A549 (cell line): ENCODE results near the gene GBX2. TPM values are rescaled to one million over a fixed set of nuclear protein-coding genes. Genes with fewer than 3 reads are reported as not detected.

Source experiments
- ATAC-seq, 2 experiments: fragments of 200-7000 bp in 1 of 2; fragments of >200 bp in 1 of 2; cut with Nextera tagmentation in 1 of 2; cut with Tn5 transposase in 1 of 2; 3 replicates each; pipeline versions ENCODE4 v1.8.0 to v1.9.1; 2018 to 2020; ENCODE audit warnings: mild to moderate bottlenecking in 1 of 2, moderate library complexity in 1 of 2
- CTCF ChIA-PET: fragments of 300-600 bp; sonication (Branson Sonifier 250); formaldehyde crosslinking; extraction: SDS; loops from one replicate; lab custom pipeline; 2021; ENCODE audit warnings: antibody characterized with exemption, inconsistent platforms; lab: Yijun Ruan, JAX
- POLR2A ChIA-PET: fragments of 350-600 bp; formaldehyde crosslinking; extraction: SDS; loops from one replicate; lab custom pipeline; 2021; ENCODE audit warnings: antibody characterized with exemption, inconsistent platforms; lab: Yijun Ruan, JAX
- DNase-seq, 2 experiments: peaks; one replicate each; pipeline versions ENCODE4 v3.0.0 to v3.0.0-alpha.2; 2011 to 2016; ENCODE audit warnings: low read depth in 1 of 2, low spot score in 1 of 2
- FAIRE-seq: peaks from 2 replicates; lab custom pipeline; 2011; peaks lifted over from hg19 to GRCh38; lab: Jason Lieb, UNC
- H3K27ac ChIP-seq, 2 experiments: fragments of >200 bp; sonication (Bioruptor Twin); formaldehyde crosslinking; 3 replicates each; pipeline ENCODE4 v1.5.1; 2016 to 2017
- H3K4me1 ChIP-seq: fragments of >200 bp; sonication (Bioruptor Twin); formaldehyde crosslinking; 3 replicates; pipeline ENCODE4 v1.6.1; 2016
- H3K4me2 ChIP-seq: fragments of >200 bp; sonication (Bioruptor Twin); formaldehyde crosslinking; 3 replicates; pipeline ENCODE4 v1.6.1; 2016
- H3K4me3 ChIP-seq: fragments of >200 bp; sonication (Bioruptor Twin); formaldehyde crosslinking; 3 replicates; pipeline ENCODE4 v1.5.1; 2016
- H3K9me3 ChIP-seq: fragments of >200 bp; sonication (Bioruptor Twin); formaldehyde crosslinking; 3 replicates; pipeline ENCODE4 v1.6.1; 2016
- ATOH8 ChIP-seq: fragments of 250-450 bp; sonication (Bioruptor Pico); IDR thresholded peaks from 2 replicates; pipeline ENCODE4 v1.5.0; 2020; ENCODE audit warnings: low read depth, mild to moderate bottlenecking, moderate library complexity
- CBX2 ChIP-seq: fragments of 200-600 bp; sonication (generic); IDR thresholded peaks from 2 replicates; pipeline ENCODE4 v1.6.1; 2016; ENCODE audit warnings: low read depth, mild to moderate bottlenecking, borderline replicate concordance
- CBX8 ChIP-seq: fragments of 200-600 bp; sonication (generic); IDR thresholded peaks from 2 replicates; pipeline ENCODE4 v1.6.1; 2016
- CHD2 ChIP-seq: fragments of 150-350 bp; IDR thresholded peaks from 2 replicates; pipeline ENCODE4 v1.6.1; 2014; ENCODE audit warnings: low read length; ENCODE audit not compliant: partially characterized antibody
- CTCF ChIP-seq: fragments of >200 bp; sonication (Bioruptor Twin); formaldehyde crosslinking; IDR thresholded peaks from 3 replicates; pipeline ENCODE4 v1.5.1; 2016
- E2F6 ChIP-seq: IDR thresholded peaks from 2 replicates; pipeline ENCODE4 v1.6.1; 2012; ENCODE audit warnings: low read depth, borderline replicate concordance
- ELK1 ChIP-seq: fragments of 150-350 bp; IDR thresholded peaks from 2 replicates; pipeline ENCODE4 v1.6.1; 2014; ENCODE audit warnings: low read depth, mild to moderate bottlenecking, low read length
- ESRRA ChIP-seq: fragments of 150-350 bp; IDR thresholded peaks from 2 replicates; pipeline ENCODE4 v1.6.1; 2014; ENCODE audit warnings: mild to moderate bottlenecking, low read length, borderline replicate concordance
- FOXS1 ChIP-seq: fragments of 250-450 bp; sonication (Bioruptor Pico); IDR thresholded peaks from 2 replicates; pipeline ENCODE4 v1.5.0; 2020; ENCODE audit warnings: mild to moderate bottlenecking, moderate library complexity
- HES2 ChIP-seq: fragments of >200 bp; sonication (Bioruptor Twin); formaldehyde crosslinking; IDR thresholded peaks from 2 replicates; pipeline ENCODE4 v1.6.1; 2016
- HOXA7 ChIP-seq: fragments of 250-450 bp; sonication (Bioruptor Pico); IDR thresholded peaks from 2 replicates; pipeline ENCODE4 v1.5.0; 2020; ENCODE audit warnings: mild to moderate bottlenecking, moderate library complexity
- HOXB5 ChIP-seq: fragments of 250-450 bp; sonication (Bioruptor Pico); IDR thresholded peaks from 2 replicates; pipeline ENCODE4 v1.5.0; 2020; ENCODE audit warnings: mild to moderate bottlenecking, moderate library complexity
- NPAS2 ChIP-seq: fragments of 250-450 bp; sonication (Bioruptor Pico); IDR thresholded peaks from 2 replicates; pipeline ENCODE4 v1.8.0; 2022; ENCODE audit warnings: mild to moderate bottlenecking, moderate library complexity, borderline replicate concordance
- PBX3 ChIP-seq: IDR thresholded peaks from 2 replicates; pipeline ENCODE4 v1.6.1; 2012
- POLR2A ChIP-seq: IDR thresholded peaks from 2 replicates; pipeline ENCODE4 v1.6.1; 2012; ENCODE audit warnings: mild to moderate bottlenecking, low read length
- RCOR1 ChIP-seq: fragments of 150-350 bp; IDR thresholded peaks from 2 replicates; pipeline ENCODE4 v1.6.1; 2014; ENCODE audit warnings: antibody characterized with exemption, low read length, low read depth
- REST ChIP-seq: fragments of 200-600 bp; sonication (generic); IDR thresholded peaks from 2 replicates; pipeline ENCODE4 v1.6.1; 2016; ENCODE audit warnings: antibody characterized with exemption, mild to moderate bottlenecking, moderate library complexity
- SREBF2 ChIP-seq: fragments of 450-650 bp; IDR thresholded peaks from 2 replicates; pipeline ENCODE4 v1.6.1; 2014; ENCODE audit warnings: mild to moderate bottlenecking, moderate library complexity
- ZC3H11A ChIP-seq: fragments of 450-650 bp; IDR thresholded peaks from 2 replicates; pipeline ENCODE4 v1.6.1; 2014; ENCODE audit warnings: antibody characterized with exemption, mild to moderate bottlenecking
- ZFP36 ChIP-seq: fragments of 450-650 bp; IDR thresholded peaks from 2 replicates; pipeline ENCODE4 v1.6.1; 2014; ENCODE audit warnings: borderline replicate concordance; ENCODE audit not compliant: partially characterized antibody
- ZNF302 ChIP-seq: fragments of 250-450 bp; sonication (Bioruptor Pico); IDR thresholded peaks from 2 replicates; pipeline ENCODE4 v1.9.0; 2021; ENCODE audit warnings: inconsistent platforms, mild to moderate bottlenecking, moderate library complexity
- WGBS: methylation state at CpG from one replicate; pipeline ENCODE4 v1.1.6; 2017; ENCODE audit errors: missing lambda C conversion rate; 5-methylcytosine and 5-hydroxymethylcytosine counted together
- polyA plus RNA-seq, 4 experiments: library from polyadenylated mRNA; depleted of rRNA in 3 of 4; stranded (reverse); fragments of >200 nt; fragmentation: RNase III in 1 of 4; extraction: RNeasy Plus Mini Kit Qiagen cat#74134 plus additional on column Dnase treatment in 1 of 4; gene quantifications; 2 replicates in 3 of 4; 3 replicates in 1 of 4; pipeline ENCODE4 v1.2.3, GENCODE V29; 2011 to 2017

Gene GBX2
- polyA plus RNA-seq, 2 of the 4 experiments (the other 2 are of a cell fraction): 1.2 to 1.9 TPM

GRCh38 chr2:236205867-236206645 is 37.9 kb upstream of the GBX2 start (continued):
- TF ChIP-seq ZC3H11A (no peak), E2F6 (no peak), REST (no peak)

- no peak overlapping the region for H3K4me3 ChIP-seq
- no peak for TF ChIP-seq ELK1
- no peak for TF ChIP-seq FOXS1 (CRISPR knock-in tag)
- no peak for TF ChIP-seq CHD2
- TF ChIP-seq CBX2: no peak
- no peak for TF ChIP-seq E2F6
- no peak for TF ChIP-seq HES2
- no peak for TF ChIP-seq CTCF
- TF ChIP-seq PBX3: no peak
- no peak for TF ChIP-seq ESRRA
- TF ChIP-seq POLR2A: no peak
- TF ChIP-seq ZNF302 (CRISPR knock-in tag): no peak
- no peak for TF ChIP-seq SREBF2
- TF ChIP-seq ZFP36: no peak
- TF ChIP-seq HOXB5 (CRISPR knock-in tag): no peak
- no peak for TF ChIP-seq RCOR1
- no peak for TF ChIP-seq NPAS2
- TF ChIP-seq CBX8: no peak
- no peak for TF ChIP-seq HOXA7
- TF ChIP-seq ATOH8 (CRISPR knock-in tag): no peak
- no peak overlapping the region for H3K27ac ChIP-seq
- FAIRE-seq (no peak), ATAC-seq (no peak), DNase-seq (no peak)
- ChIA-PET POLR2A (no interaction called here), CTCF (no interaction called here)
- H3K4me2 ChIP-seq: no peak overlapping the region
- peaks cover 4% of the 10 kb centered on the region; the same call in 1 of the 3 replicates for H3K4me1 ChIP-seq
- 0 out of 3 replicates have a peak, but pooled peaks cover 3% of the 10 kb centered on the region for H3K9me3 ChIP-seq
- WGBS: 72% methylated on average over 5 of the region's 5 CpGs
These were observed 36.8 kb upstream of the GBX2 start for GRCh38 chr2:236204953-236205352.
